Measurements from ENCODE around the gene BCL10. TPM values are rescaled to one million over a fixed set of nuclear protein-coding genes. Genes with fewer than 3 reads are reported as not detected.

The BCL10 gene
- total RNA-seq (2022), result 43.9 and 55.8 TPM in 2 replicates
- percentile 95 among the genes with signal in this experiment for Bru-seq, nascent RNA
- percentile 95 among the genes with signal in this experiment for BruChase-seq, experiment 1, labeled RNA remaining after a 6-hour chase
- BruChase-seq, experiment 2, labeled RNA remaining after a 2-hour chase, result percentile 98 among the genes with signal in this experiment
- long read RNA-seq, transcript BCL10-203 (3 exons, 2,833 nt), result major isoform, 116 of 134 reads
- long read RNA-seq, transcript BCL10-202 (3 exons, 776 nt), result minor isoform, 9 of 134 reads
- long read RNA-seq, partial matches to known transcripts, result 2 of 134 reads
- long read RNA-seq, other reads (novel, unspliced or antisense), result 7 of 134 reads

DNA sequence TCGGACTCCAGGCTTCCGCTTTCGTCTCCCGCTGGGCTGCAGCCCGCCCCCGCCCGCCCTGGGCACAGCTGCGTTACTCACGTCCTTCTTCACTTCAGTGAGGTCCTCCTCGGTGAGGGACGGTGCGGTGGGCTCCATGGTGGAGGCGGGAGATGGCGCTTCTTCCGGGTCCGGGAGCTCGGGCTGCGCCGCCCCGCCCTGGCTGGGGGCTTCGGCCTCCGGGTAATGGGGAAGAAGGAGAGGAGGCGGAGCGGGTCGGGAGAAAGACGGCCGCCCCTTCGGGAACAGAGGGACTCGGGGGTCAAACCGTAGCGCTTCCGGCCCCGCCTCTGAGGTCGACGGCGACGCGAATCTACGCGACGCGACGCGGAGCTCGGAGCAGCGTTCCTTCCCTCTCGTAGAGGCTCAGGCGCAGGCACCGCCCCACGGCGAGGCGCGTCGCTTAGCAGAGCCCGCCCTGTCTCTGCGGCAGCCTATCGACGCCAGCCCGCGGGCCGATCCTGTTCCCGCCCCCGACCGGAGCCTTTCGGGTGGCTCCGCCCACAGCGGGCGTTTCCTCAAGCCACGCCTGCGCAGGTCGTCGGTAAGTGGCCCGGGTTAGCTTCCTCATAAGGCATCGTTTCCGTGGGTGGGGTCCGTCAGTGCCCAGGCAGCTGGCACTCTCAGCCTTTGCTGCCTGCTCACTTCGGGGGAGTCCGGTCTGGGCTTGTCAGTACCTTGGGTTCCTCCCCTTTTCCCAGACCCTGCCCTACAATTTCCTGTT is at the start of gene BCL10:
BCL10 (minus strand) TSS at position 418 of the 763 bp plus-strand sequence; CDS start at position 138, 280 bp downstream.
- intact Hi-C loops (cut with micrococcal nuclease), result no loop called here
- POLR2A ChIA-PET, result interaction anchor here (0.6 to 12.8 kb wide), 48 partner anchors 8 to 1148 kb away, joined by 3 to 271 read pairs (median 4); partner anchors contain the start of genes C1orf52, CCN1, CLCA2 and DDAH1
- peak within 1 kb of the TSS; percentile 77 for H3K4me3 Mint-ChIP-seq (ENCODE audit: unreplicated experiment)
- CTCF ChIA-PET, result interaction anchor here (0.7 to 4.0 kb wide), 10 partner anchors 9 to 305 kb away, joined by 4 to 42 read pairs (median 6); partner anchors contain the start of gene C1orf52
- peaks cover 11% of the 10 kb centered on the region for H3K36me3 Mint-ChIP-seq (ENCODE audit: insufficient read depth, unreplicated experiment)
- peak; percentile 98 for DNase-seq (ENCODE audit: unreplicated experiment)
- peak within 1 kb of the TSS; percentile 85 for H3K27ac Mint-ChIP-seq (ENCODE audit: low read depth, unreplicated experiment)
- H3K9me3 Mint-ChIP-seq (ENCODE audit: unreplicated experiment), result no peaks in the 10 kb centered on the region
- no TSS peak for BruUV-seq (replicated peaks)
- no peaks in the 10 kb centered on the region for H3K27me3 Mint-ChIP-seq (ENCODE audit: insufficient read depth, unreplicated experiment)
- no peak for TF ChIP-seq CTCF (IDR thresholded peaks at IDR 0.05; ENCODE audit: unreplicated experiment)
- peaks cover 40% of the 10 kb centered on the region for H3K4me1 Mint-ChIP-seq (ENCODE audit: insufficient read depth, unreplicated experiment)

DNA sequence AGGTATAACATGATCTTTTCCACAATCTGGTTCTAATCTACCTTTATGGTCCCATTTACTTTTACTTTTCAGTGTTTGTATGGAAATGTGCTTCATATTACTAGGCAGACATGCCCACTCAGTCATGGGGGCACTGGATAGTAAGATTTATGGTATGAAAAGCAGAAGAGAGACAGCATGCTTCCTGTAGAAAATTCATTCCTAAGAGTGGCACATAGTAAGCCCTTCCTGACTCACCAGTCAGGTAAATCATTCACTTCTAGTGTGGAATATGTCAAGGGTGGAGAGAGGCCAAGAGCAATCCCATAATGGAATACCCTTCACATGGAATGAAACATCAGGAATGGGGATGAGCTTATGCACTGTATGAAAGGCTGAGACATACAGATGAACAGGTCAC is 49.5 kb upstream of the BCL10 start:
- CTCF ChIA-PET, result no interaction called here
- peaks cover 31% of the 10 kb centered on the region for H3K4me1 Mint-ChIP-seq (ENCODE audit: insufficient read depth, unreplicated experiment)

GRCh38 chr1:85323770-85324169 is 47.3 kb upstream of the BCL10 start:
- Mint-ChIP-seq H3K9me3 (ENCODE audit: unreplicated experiment) (no peaks in the 10 kb centered on the region), H3K27ac (ENCODE audit: low read depth, unreplicated experiment) (no peak overlapping the region), H3K4me1 (ENCODE audit: insufficient read depth, unreplicated experiment) (peaks cover 20% of the 10 kb centered on the region), H3K36me3 (ENCODE audit: insufficient read depth, unreplicated experiment) (no peaks in the 10 kb centered on the region), H3K4me3 (ENCODE audit: unreplicated experiment) (no peak overlapping the region), H3K27me3 (ENCODE audit: insufficient read depth, unreplicated experiment) (no peaks in the 10 kb centered on the region)
- POLR2A ChIA-PET, result interaction anchor here (0.6 to 0.9 kb wide), 3 partner anchors 21 to 294 kb away, joined by 3 read pairs; partner anchors contain the start of gene BCL10
- intact Hi-C loops (cut with micrococcal nuclease), result loop anchor here (10.0 kb wide), 1 partner anchor 141 kb away; the partner anchor contains the start of gene DDAH1
- CTCF ChIA-PET, result interaction anchor here (0.7 to 2.0 kb wide), 3 partner anchors 20 to 73 kb away, joined by 3 to 10 read pairs (median 3); no protein-coding TSS in a partner anchor
- no peak for TF ChIP-seq CTCF (IDR thresholded peaks at IDR 0.05; ENCODE audit: unreplicated experiment)
- BruUV-seq (replicated peaks), result no TSS peak
- no peak for DNase-seq (ENCODE audit: unreplicated experiment)

More for the DNA sequence above, 49.5 kb upstream of the BCL10 start:
- Mint-ChIP-seq H3K27ac (ENCODE audit: low read depth, unreplicated experiment) (no peak overlapping the region), H3K4me3 (ENCODE audit: unreplicated experiment) (no peak overlapping the region), H3K9me3 (ENCODE audit: unreplicated experiment) (no peaks in the 10 kb centered on the region), H3K36me3 (ENCODE audit: insufficient read depth, unreplicated experiment) (no peaks in the 10 kb centered on the region), H3K27me3 (ENCODE audit: insufficient read depth, unreplicated experiment) (no peaks in the 10 kb centered on the region)
- DNase-seq (ENCODE audit: unreplicated experiment), result no peak
- no peak for TF ChIP-seq CTCF (IDR thresholded peaks at IDR 0.05; ENCODE audit: unreplicated experiment)
- intact Hi-C loops (cut with micrococcal nuclease), result loop anchor here (10.0 kb wide), 1 partner anchor 139 kb away; the partner anchor contains the start of gene DDAH1
- no TSS peak for BruUV-seq (replicated peaks)
- POLR2A ChIA-PET, result interaction anchor here (2.8 kb wide), 1 partner anchor 11 kb away, joined by 10 read pairs; no protein-coding TSS in a partner anchor

- TF ChIP-seq CTCF (IDR thresholded peaks at IDR 0.05; ENCODE audit: unreplicated experiment), result no peak
- Mint-ChIP-seq H3K9me3 (ENCODE audit: unreplicated experiment) (no peaks in the 10 kb centered on the region), H3K36me3 (ENCODE audit: insufficient read depth, unreplicated experiment) (no peaks in the 10 kb centered on the region), H3K4me3 (ENCODE audit: unreplicated experiment) (no peak overlapping the region), H3K4me1 (ENCODE audit: insufficient read depth, unreplicated experiment) (peaks cover 17% of the 10 kb centered on the region), H3K27me3 (ENCODE audit: insufficient read depth, unreplicated experiment) (no peaks in the 10 kb centered on the region), H3K27ac (ENCODE audit: low read depth, unreplicated experiment) (no peak overlapping the region)
- CTCF ChIA-PET, result interaction anchor here (0.7 to 2.0 kb wide), 4 partner anchors 15 to 43 kb away, joined by 3 to 10 read pairs (median 4); no protein-coding TSS in a partner anchor
- intact Hi-C loops (cut with micrococcal nuclease), result loop anchor here (10.0 kb wide), 1 partner anchor 142 kb away; the partner anchor contains the start of gene DDAH1
- POLR2A ChIA-PET, result no interaction called here
- BruUV-seq (replicated peaks), result no TSS peak
- DNase-seq (ENCODE audit: unreplicated experiment), result no peak
Measured at GRCh38 chr1:85322655-85323054, 46.2 kb upstream of the BCL10 start.
